CD14-positive monocyte (primary cell): ENCODE results near the gene GRIN2A. TPM values are rescaled to one million over a fixed set of nuclear protein-coding genes. Genes with fewer than 3 reads are reported as not detected.

Source experiments
- DNase-seq, 3 donors: peaks; one replicate each; pipeline ENCODE4 v3.0.0-alpha.2; 2011 to 2022
- H2AFZ ChIP-seq: 2 replicates; pipeline ENCODE4 v1.6.0; 2012; ENCODE audit warnings: mild to moderate bottlenecking, low read depth, low read length, inconsistent platforms; ENCODE audit not compliant: insufficient read depth, poor library complexity, severe bottlenecking
- H3K27ac ChIP-seq, 2 donors: 1 replicate in 1 of 2; 2 replicates in 1 of 2; pipeline ENCODE4 v1.5.1; 2012 to 2013; ENCODE audit warnings: low read length in 2 of 2, control low read depth in 1 of 2, inconsistent platforms in 1 of 2, low read depth in 1 of 2, mild to moderate bottlenecking in 1 of 2
- H3K27me3 ChIP-seq, 2 donors: one replicate each; pipeline versions ENCODE4 v1.6.0 to v1.6.1; 2011 to 2013; ENCODE audit warnings: low read length in 2 of 2; ENCODE audit not compliant: control insufficient read depth in 2 of 2, insufficient read depth in 2 of 2
- H3K36me3 ChIP-seq, 2 donors: replicated peaks in 1 of 2; 1 replicate in 1 of 2; 2 replicates in 1 of 2; pipeline versions ENCODE4 v1.5.1 to v1.6.1; 2012 to 2013; ENCODE audit warnings: low read length in 2 of 2, control low read depth in 1 of 2, inconsistent platforms in 1 of 2, mild to moderate bottlenecking in 1 of 2; ENCODE audit not compliant: insufficient read depth in 2 of 2, control insufficient read depth in 1 of 2
- H3K4me1 ChIP-seq, 2 donors: 1 replicate in 1 of 2; 2 replicates in 1 of 2; pipeline versions ENCODE4 v1.5.1 to v1.6.1; 2012 to 2013; ENCODE audit warnings: low read length in 2 of 2, control low read depth in 1 of 2, inconsistent platforms in 1 of 2, mild to moderate bottlenecking in 1 of 2, moderate library complexity in 1 of 2; ENCODE audit not compliant: insufficient read depth in 2 of 2, control insufficient read depth in 1 of 2
- H3K4me2 ChIP-seq: replicated peaks from 2 replicates; pipeline ENCODE3; 2012; ENCODE audit warnings: low read length, moderate library complexity, mild to moderate bottlenecking; ENCODE audit not compliant: poor library complexity, severe bottlenecking; ENCODE audit errors: extremely low read depth
- H3K4me3 ChIP-seq, 3 experiments: fragments of 200-600 bp in 1 of 3; sonication (generic) in 1 of 3; replicated peaks in 1 of 3; 1 replicate in 2 of 3; 2 replicates in 1 of 3; pipeline ENCODE4 v1.5.1; 2011 to 2013; ENCODE audit warnings: low read length in 3 of 3, mild to moderate bottlenecking in 3 of 3, control low read depth in 2 of 3, low read depth in 2 of 3, inconsistent platforms in 1 of 3, moderate library complexity in 1 of 3
- H3K79me2 ChIP-seq: 2 replicates; pipeline ENCODE4 v1.6.0; 2012; ENCODE audit warnings: mild to moderate bottlenecking, control low read depth, inconsistent platforms, low read length, moderate library complexity; ENCODE audit not compliant: insufficient read depth
- H3K9ac ChIP-seq: 2 replicates; pipeline ENCODE4 v1.6.0; 2017; ENCODE audit warnings: low read length, mild to moderate bottlenecking; ENCODE audit not compliant: insufficient read depth, poor library complexity, severe bottlenecking
- H3K9me3 ChIP-seq, 2 donors: replicated peaks in 1 of 2; 1 replicate in 1 of 2; 2 replicates in 1 of 2; pipeline versions ENCODE4 v1.5.1 to v1.6.1; 2012 to 2013; ENCODE audit warnings: low read length in 2 of 2, control low read depth in 1 of 2; ENCODE audit not compliant: control insufficient read depth in 1 of 2, insufficient read depth in 1 of 2
- H4K20me1 ChIP-seq: 2 replicates; pipeline ENCODE4 v1.6.0; 2012; ENCODE audit warnings: mild to moderate bottlenecking, low read length, control low read depth, moderate library complexity; ENCODE audit not compliant: insufficient read depth
- H3K27ac Mint-ChIP-seq, 7 donors: one replicate each; pipeline ENCODE4 v1.8.0; 2020; ENCODE audit warnings: mild to moderate bottlenecking in 7 of 7, mixed read lengths in 7 of 7, moderate library complexity in 6 of 7, inconsistent platforms in 2 of 7
- H3K27me3 Mint-ChIP-seq, 3 donors: one replicate each; pipeline ENCODE4 v1.8.0; 2021 to 2022; ENCODE audit warnings: low read depth in 3 of 3, mild to moderate bottlenecking in 3 of 3, mixed read lengths in 3 of 3, moderate library complexity in 3 of 3, inconsistent platforms in 1 of 3
- H3K36me3 Mint-ChIP-seq, 2 donors: one replicate each; pipeline ENCODE4 v1.8.0; 2020; ENCODE audit warnings: mixed read lengths in 2 of 2, inconsistent platforms in 1 of 2, mild to moderate bottlenecking in 1 of 2
- H3K4me1 Mint-ChIP-seq: one replicate; pipeline ENCODE4 v1.8.0; 2020; ENCODE audit warnings: mild to moderate bottlenecking, mixed read lengths
- H3K4me3 Mint-ChIP-seq, 2 donors: one replicate each; pipeline ENCODE4 v1.8.0; 2020; ENCODE audit warnings: mild to moderate bottlenecking in 2 of 2, mixed read lengths in 2 of 2, moderate library complexity in 1 of 2
- H3K9me3 Mint-ChIP-seq, 7 donors: one replicate each; pipeline ENCODE4 v1.8.0; 2020 to 2022; ENCODE audit warnings: mixed read lengths in 7 of 7, mild to moderate bottlenecking in 6 of 7, moderate library complexity in 6 of 7, inconsistent platforms in 2 of 7
- WGBS: methylation state at CpG from one replicate; pipeline ENCODE4 v1.1.5; 2013; ENCODE audit warnings: missing lambda C conversion rate; ENCODE audit not compliant: insufficient coverage; 5-methylcytosine and 5-hydroxymethylcytosine counted together
- intact Hi-C, 2 donors: fragments of 100-400 bp; cut with micrococcal nuclease; formaldehyde crosslinking; loops; one replicate each; pipeline versions ENCODE4 v1.15.0 to v1.15.1; 2023
- polyA plus RNA-seq, 3 donors: library from polyadenylated mRNA; depleted of rRNA in 1 of 3; unstranded in 2 of 3; stranded (reverse) in 1 of 3; fragments of 300-500 nt in 2 of 3; fragments of >200 nt in 1 of 3; fragmentation: Illumina TruSeq in 2 of 3; gene quantifications; 1 replicate in 2 of 3; 2 replicates in 1 of 3; pipeline ENCODE4 v1.2.3, GENCODE V29; 2012 to 2021
- TF ChIP-seq, protein P1 (sequence below): fragments of 200-600 bp; IDR thresholded peaks from one replicate; pipeline ENCODE4 v1.8.0; 2022; ENCODE audit warnings: antibody characterized with exemption, mild to moderate bottlenecking

The GRIN2A gene
- polyA plus RNA-seq, 3 donors = not detected

DNA sequence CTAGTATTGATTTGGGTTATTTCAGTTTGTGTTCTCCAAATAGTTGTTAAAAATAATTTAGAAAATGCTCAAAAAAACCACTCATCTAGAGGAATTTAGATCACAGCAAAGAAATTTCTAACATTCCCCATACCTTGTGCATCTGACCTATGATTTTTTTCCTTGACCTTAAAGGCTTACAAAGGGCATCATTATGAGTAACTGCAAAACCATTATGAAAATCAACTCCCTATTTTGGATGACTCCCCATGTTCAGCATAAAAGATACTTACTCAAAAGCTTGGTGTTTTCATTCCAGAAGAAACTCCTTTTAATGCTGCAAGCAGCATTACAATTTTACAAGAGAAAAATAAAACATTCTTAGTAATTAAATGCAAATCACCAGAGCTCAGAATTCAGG is 83.2 kb downstream of the GRIN2A start:
- Histone ChIP-seq H3K9me3 (peaks cover 0 to 5% of the 10 kb centered on the region in 2 donors), H3K9ac (no peak overlapping the region), H3K4me1 (no peaks in the 10 kb centered on the region), H3K27me3 (no peaks in the 10 kb centered on the region), H3K36me3 (no peaks in the 10 kb centered on the region), H4K20me1 (no peaks in the 10 kb centered on the region), H3K4me3 (no peak overlapping the region), H3K27ac (no peak overlapping the region), H2AFZ (no peak overlapping the region), H3K79me2 (no peaks in the 10 kb centered on the region), H3K4me2 (no peak overlapping the region)
- intact Hi-C loops = no loop called here
- H3K4me3 Mint-ChIP-seq = no peak overlapping the region
- H3K4me1 Mint-ChIP-seq = no peaks in the 10 kb centered on the region
- peaks cover 0 to 2% (median 0%) of the 10 kb centered on the region in 3 donors for H3K27me3 Mint-ChIP-seq
- DNase-seq = no peak
- no peaks in the 10 kb centered on the region for H3K36me3 Mint-ChIP-seq
- H3K27ac Mint-ChIP-seq = no peak overlapping the region
- TF ChIP-seq, protein P1, sequence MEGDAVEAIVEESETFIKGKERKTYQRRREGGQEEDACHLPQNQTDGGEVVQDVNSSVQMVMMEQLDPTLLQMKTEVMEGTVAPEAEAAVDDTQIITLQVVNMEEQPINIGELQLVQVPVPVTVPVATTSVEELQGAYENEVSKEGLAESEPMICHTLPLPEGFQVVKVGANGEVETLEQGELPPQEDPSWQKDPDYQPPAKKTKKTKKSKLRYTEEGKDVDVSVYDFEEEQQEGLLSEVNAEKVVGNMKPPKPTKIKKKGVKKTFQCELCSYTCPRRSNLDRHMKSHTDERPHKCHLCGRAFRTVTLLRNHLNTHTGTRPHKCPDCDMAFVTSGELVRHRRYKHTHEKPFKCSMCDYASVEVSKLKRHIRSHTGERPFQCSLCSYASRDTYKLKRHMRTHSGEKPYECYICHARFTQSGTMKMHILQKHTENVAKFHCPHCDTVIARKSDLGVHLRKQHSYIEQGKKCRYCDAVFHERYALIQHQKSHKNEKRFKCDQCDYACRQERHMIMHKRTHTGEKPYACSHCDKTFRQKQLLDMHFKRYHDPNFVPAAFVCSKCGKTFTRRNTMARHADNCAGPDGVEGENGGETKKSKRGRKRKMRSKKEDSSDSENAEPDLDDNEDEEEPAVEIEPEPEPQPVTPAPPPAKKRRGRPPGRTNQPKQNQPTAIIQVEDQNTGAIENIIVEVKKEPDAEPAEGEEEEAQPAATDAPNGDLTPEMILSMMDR = no peak
- H3K9me3 Mint-ChIP-seq = peaks cover 4 to 16% (median 9%) of the 10 kb centered on the region in 7 donors

DNA sequence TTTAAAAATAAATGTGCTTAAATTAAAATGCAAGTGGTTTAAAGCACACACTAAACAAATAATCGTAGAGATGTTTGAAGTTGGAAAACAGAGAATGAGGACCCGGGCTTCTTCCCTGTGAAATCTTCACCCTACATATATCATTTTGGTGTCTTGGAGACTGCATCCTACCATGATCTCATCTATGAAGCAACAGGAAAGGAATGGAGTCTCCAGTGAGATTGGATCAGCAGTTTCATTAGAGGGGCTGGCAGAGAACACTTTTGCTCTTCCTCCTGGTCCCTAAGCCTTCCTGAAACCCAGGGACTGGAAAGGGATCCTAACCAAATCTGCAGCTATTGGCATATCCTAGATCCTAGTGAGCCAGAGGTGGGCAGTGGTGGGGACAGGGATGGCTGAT is 85.0 kb downstream of the GRIN2A start:
- no peaks in the 10 kb centered on the region for H3K4me1 Mint-ChIP-seq
- DNase-seq = no peak
- no peak overlapping the region for H3K4me3 Mint-ChIP-seq
- Histone ChIP-seq H3K4me2 (no peak overlapping the region), H2AFZ (no peak overlapping the region), H4K20me1 (no peaks in the 10 kb centered on the region), H3K79me2 (no peaks in the 10 kb centered on the region), H3K27me3 (no peaks in the 10 kb centered on the region), H3K4me1 (no peaks in the 10 kb centered on the region), H3K27ac (no peak overlapping the region), H3K36me3 (no peaks in the 10 kb centered on the region), H3K9me3 (peaks cover 0 to 2% of the 10 kb centered on the region in 2 donors), H3K9ac (no peak overlapping the region), H3K4me3 (no peak overlapping the region)
- no CpG with 5 or more reads among the region's 2 CpGs for WGBS
- TF ChIP-seq, protein P1 = no peak
- H3K9me3 Mint-ChIP-seq = peaks cover 2 to 15% (median 8%) of the 10 kb centered on the region in 7 donors
- H3K36me3 Mint-ChIP-seq = no peaks in the 10 kb centered on the region
- H3K27me3 Mint-ChIP-seq = peaks cover 0 to 2% (median 2%) of the 10 kb centered on the region in 3 donors
- no peak overlapping the region for H3K27ac Mint-ChIP-seq
- intact Hi-C loops = no loop called here
